IMR-90 (cell line): Measurements from ENCODE around the gene CSDE1. TPM values are rescaled to one million over a fixed set of nuclear protein-coding genes. Genes with fewer than 3 reads are reported as not detected.

ENCODE experiments used
- ATAC-seq: fragments of 200-7000 bp; cut with Tn5 transposase; 2 replicates; pipeline ENCODE4 v1.9.1; 2020; ENCODE audit warnings: low read depth, mild to moderate bottlenecking, moderate library complexity
- BruUV-seq: library from RNA; stranded (reverse); fragments of 400-500 nt; replicated peaks from 2 replicates; lab custom pipeline; 2021; lab: Mats Ljungman, UMichigan
- CTCF ChIA-PET: fragments of 300-600 bp; formaldehyde crosslinking; extraction: SDS; loops from one replicate; lab custom pipeline; 2021; ENCODE audit warnings: antibody characterized with exemption; lab: Yijun Ruan, JAX
- POLR2A ChIA-PET: fragments of 300-600 bp; sonication (Branson Sonifier 250); formaldehyde crosslinking; loops from one replicate; lab custom pipeline; 2022; ENCODE audit warnings: antibody characterized with exemption; ENCODE audit not compliant: unreplicated experiment; lab: Charles Lee
- DNase-seq: peaks from one replicate; pipeline ENCODE4 v3.0.0; 2013
- H2AFZ ChIP-seq: replicated peaks from 2 replicates; pipeline ENCODE3; 2013; ENCODE audit warnings: low read length, mild to moderate bottlenecking; ENCODE audit not compliant: poor library complexity
- H2AK5ac ChIP-seq: 2 replicates; pipeline ENCODE4 v1.6.1; 2013; ENCODE audit warnings: low read depth, low read length, inconsistent platforms
- H2AK9ac ChIP-seq: replicated peaks from 2 replicates; pipeline ENCODE3; 2013; ENCODE audit warnings: mild to moderate bottlenecking, low read depth, low read length, moderate library complexity; ENCODE audit not compliant: poor library complexity
- H2BK120ac ChIP-seq: 2 replicates; pipeline ENCODE4 v1.6.1; 2013; ENCODE audit warnings: low read depth, low read length, inconsistent platforms
- H2BK15ac ChIP-seq: 3 replicates; pipeline ENCODE4 v1.6.1; 2013; ENCODE audit warnings: low read depth, low read length, inconsistent platforms
- H2BK20ac ChIP-seq: 2 replicates; pipeline ENCODE4 v1.6.1; 2013; ENCODE audit warnings: low read depth, mild to moderate bottlenecking, inconsistent platforms, low read length, moderate library complexity
- H2BK5ac ChIP-seq: 2 replicates; pipeline ENCODE4 v1.6.1; 2013; ENCODE audit warnings: mild to moderate bottlenecking, low read depth, low read length, inconsistent platforms; ENCODE audit not compliant: poor library complexity, severe bottlenecking
- H3K14ac ChIP-seq: replicated peaks from 2 replicates; pipeline ENCODE4 v1.6.1; 2013; ENCODE audit warnings: low read depth, low read length, inconsistent platforms
- H3K18ac ChIP-seq: 2 replicates; pipeline ENCODE4 v1.6.1; 2013; ENCODE audit warnings: low read depth, low read length, control low read depth
- H3K23ac ChIP-seq: 2 replicates; pipeline ENCODE4 v1.6.1; 2013; ENCODE audit warnings: low read depth, low read length, inconsistent platforms
- H3K27ac ChIP-seq: 2 replicates; pipeline ENCODE4 v1.5.1; 2013; ENCODE audit warnings: mild to moderate bottlenecking, control low read depth, low read length; ENCODE audit not compliant: insufficient read depth
- H3K27me3 ChIP-seq: 2 replicates; pipeline ENCODE4 v1.6.1; 2013; ENCODE audit warnings: low read length; ENCODE audit not compliant: control insufficient read depth, insufficient read depth
- H3K36me3 ChIP-seq: 2 replicates; pipeline ENCODE4 v1.6.1; 2013; ENCODE audit warnings: low read length, mixed read lengths; ENCODE audit not compliant: control insufficient read depth, insufficient read depth
- H3K4ac ChIP-seq: 2 replicates; pipeline ENCODE4 v1.6.1; 2013; ENCODE audit warnings: low read depth, low read length, inconsistent platforms
- H3K4me1 ChIP-seq: 2 replicates; pipeline ENCODE4 v1.6.1; 2013; ENCODE audit warnings: low read length, mixed read lengths; ENCODE audit not compliant: control insufficient read depth, insufficient read depth
- H3K4me2 ChIP-seq: 2 replicates; pipeline ENCODE4 v1.6.1; 2013; ENCODE audit warnings: low read depth, mild to moderate bottlenecking, control low read depth, low read length, moderate library complexity
- H3K4me3 ChIP-seq: 2 replicates; pipeline ENCODE4 v1.5.1; 2013; ENCODE audit warnings: low read depth, mild to moderate bottlenecking, control low read depth, low read length, moderate library complexity; ENCODE audit not compliant: insufficient read depth
- H3K56ac ChIP-seq: 2 replicates; pipeline ENCODE4 v1.6.1; 2013; ENCODE audit warnings: low read length, inconsistent platforms; ENCODE audit not compliant: insufficient read depth; ENCODE audit errors: extremely low read depth
- H3K79me1 ChIP-seq, 2 experiments: 2 replicates each; pipeline ENCODE4 v1.6.1; 2013; ENCODE audit warnings: low read length in 2 of 2, inconsistent platforms in 1 of 2, low read depth in 1 of 2
- H3K9ac ChIP-seq: 2 replicates; pipeline ENCODE4 v1.6.1; 2013; ENCODE audit warnings: low read depth, low read length, control low read depth
- H3K9me1 ChIP-seq: 2 replicates; pipeline ENCODE4 v1.6.1; 2013; ENCODE audit warnings: low read length, inconsistent platforms; ENCODE audit not compliant: insufficient read depth
- H3K9me3 ChIP-seq: 2 replicates; pipeline ENCODE4 v1.6.1; 2013; ENCODE audit warnings: low read length; ENCODE audit not compliant: control insufficient read depth, insufficient read depth
- H4K20me1 ChIP-seq: 2 replicates; pipeline ENCODE4 v1.6.1; 2013; ENCODE audit warnings: low read length, inconsistent platforms; ENCODE audit not compliant: insufficient read depth
- H4K5ac ChIP-seq: 2 replicates; pipeline ENCODE4 v1.6.1; 2013; ENCODE audit warnings: mild to moderate bottlenecking, low read depth, low read length, control low read depth
- H4K8ac ChIP-seq, 2 experiments: 2 replicates each; pipeline ENCODE4 v1.6.1; 2013; ENCODE audit warnings: low read depth in 2 of 2, low read length in 2 of 2, control low read depth in 1 of 2, inconsistent platforms in 1 of 2
- H4K91ac ChIP-seq: 2 replicates; pipeline ENCODE4 v1.6.1; 2013; ENCODE audit warnings: low read depth, low read length, inconsistent platforms; ENCODE audit not compliant: insufficient read depth
- BHLHE40 ChIP-seq: fragments of 150-350 bp; IDR thresholded peaks from 2 replicates; pipeline ENCODE4 v1.6.1; 2016; ENCODE audit warnings: mild to moderate bottlenecking, low read depth, low read length
- CEBPB ChIP-seq: IDR thresholded peaks from 2 replicates; pipeline ENCODE4 v1.6.1; 2012; ENCODE audit warnings: low read depth, low read length, improper control_type of control experiment
- CHD1 ChIP-seq: IDR thresholded peaks from 2 replicates; pipeline ENCODE4 v1.6.1; 2012; ENCODE audit warnings: low read depth, low read length, improper control_type of control experiment
- CTCF ChIP-seq: conservative IDR thresholded peaks from 2 replicates; pipeline ENCODE4 v1.5.1; 2012; ENCODE audit warnings: mild to moderate bottlenecking, low read depth, low read length, improper control_type of control experiment
- ELK1 ChIP-seq: fragments of 150-350 bp; IDR thresholded peaks from 2 replicates; pipeline ENCODE4 v1.6.1; 2016; ENCODE audit warnings: low read depth, mild to moderate bottlenecking, low read length, moderate library complexity, borderline replicate concordance
- FOS ChIP-seq: fragments of 150-350 bp; IDR thresholded peaks from 2 replicates; pipeline ENCODE4 v1.6.1; 2016; ENCODE audit warnings: low read depth, low read length
- MAFK ChIP-seq: IDR thresholded peaks from 2 replicates; pipeline ENCODE4 v1.6.1; 2012; ENCODE audit warnings: low read depth, low read length, improper control_type of control experiment
- MAZ ChIP-seq: IDR thresholded peaks from 2 replicates; pipeline ENCODE4 v1.6.1; 2012; ENCODE audit warnings: low read depth, mild to moderate bottlenecking, low read length, improper control_type of control experiment, moderate library complexity, borderline replicate concordance
- MXI1 ChIP-seq: IDR thresholded peaks from 2 replicates; pipeline ENCODE4 v1.6.1; 2012; ENCODE audit warnings: low read depth, mild to moderate bottlenecking, low read length, moderate library complexity, borderline replicate concordance
- NFE2L2 ChIP-seq: fragments of 150-350 bp; IDR thresholded peaks from 2 replicates; pipeline ENCODE4 v1.6.1; 2016; ENCODE audit warnings: low read depth, mild to moderate bottlenecking, low read length
- POLR2A ChIP-seq: IDR thresholded peaks from 2 replicates; pipeline ENCODE4 v1.6.1; 2012; ENCODE audit warnings: mild to moderate bottlenecking, low read depth, low read length
- RAD21 ChIP-seq: IDR thresholded peaks from 2 replicates; pipeline ENCODE4 v1.6.1; 2012; ENCODE audit warnings: low read length, improper control_type of control experiment
- RCOR1 ChIP-seq: IDR thresholded peaks from 2 replicates; pipeline ENCODE4 v1.6.1; 2012; ENCODE audit warnings: mild to moderate bottlenecking, low read length, improper control_type of control experiment; ENCODE audit not compliant: insufficient replicate concordance
- RFX5 ChIP-seq: IDR thresholded peaks from 2 replicates; pipeline ENCODE4 v1.8.0; 2012; ENCODE audit warnings: low read depth, mild to moderate bottlenecking, low read length, moderate library complexity
- SMC3 ChIP-seq: fragments of 150-350 bp; IDR thresholded peaks from 2 replicates; pipeline ENCODE4 v1.6.1; 2016; ENCODE audit warnings: low read depth, mild to moderate bottlenecking, antibody characterized with exemption, low read length, moderate library complexity
- USF2 ChIP-seq: fragments of 150-350 bp; IDR thresholded peaks from 2 replicates; pipeline ENCODE4 v1.6.1; 2017; ENCODE audit warnings: mild to moderate bottlenecking, antibody characterized with exemption, low read length, low read depth
- WGBS, 2 experiments: methylation state at CpG; one replicate each; pipeline versions ENCODE4 v1.1.5 to v1.1.7; 2013; ENCODE audit warnings: missing lambda C conversion rate in 2 of 2; ENCODE audit not compliant: insufficient read length in 1 of 2; ENCODE audit errors: extremely low coverage in 2 of 2; 5-methylcytosine and 5-hydroxymethylcytosine counted together
- dilution Hi-C: fragments of 300-500 bp; cut with HindIII; formaldehyde crosslinking; loops from one replicate; pipeline ENCODE4 v1.14.3; 2018; ENCODE audit warnings: low sequenced_read_pairs; ENCODE audit not compliant: unreplicated experiment
- in situ Hi-C: fragments of 300-500 bp; cut with MboI; formaldehyde crosslinking; loops from 3 replicates; pipeline ENCODE4 v1.14.3; 2019; ENCODE audit warnings: low sequenced_read_pairs, inconsistent platforms, mixed read lengths
- intact Hi-C: fragments of 100-400 bp; cut with micrococcal nuclease; formaldehyde crosslinking; loops from 2 replicates; pipeline ENCODE4 v1.10.0; 2022
- polyA plus RNA-seq, 3 experiments: library from polyadenylated mRNA; depleted of rRNA; stranded (reverse); fragments of >200 nt; gene quantifications; 2 replicates each; pipeline ENCODE4 v1.2.3, GENCODE V29; 2012; ENCODE audit warnings: low replicate concordance in 1 of 3
- total RNA-seq: library from RNA; depleted of rRNA; stranded (reverse); fragments of >200 nt; gene quantifications from 2 replicates; pipeline ENCODE4 v1.2.3, GENCODE V29; 2012

Gene CSDE1
- total and polyA plus RNA-seq, 2 of the 4 experiments (the other 2 are of a cell fraction): 190 to 879 TPM

GRCh38 chr1:114668373-114668772, 89.4 kb downstream of the CSDE1 start:
- H2BK5ac ChIP-seq: no peak overlapping the region
- intact Hi-C loops: loop anchor here (5.0 kb wide), 1 partner anchor 51 kb away; no protein-coding TSS in a partner anchor
- H4K20me1 ChIP-seq: no peaks in the 10 kb centered on the region
- no peaks in the 10 kb centered on the region for H3K36me3 ChIP-seq
- H2AK9ac ChIP-seq: no peak overlapping the region
- H2BK20ac ChIP-seq: no peak overlapping the region
- H3K56ac ChIP-seq: no peak overlapping the region
- H3K23ac ChIP-seq: no peak overlapping the region
- dilution Hi-C loops: no loop called here
- no peak overlapping the region for H3K4me3 ChIP-seq
- no peaks in the 10 kb centered on the region for H3K4me1 ChIP-seq
- H3K9ac ChIP-seq: no peak overlapping the region
- H4K5ac ChIP-seq: no peak overlapping the region
- no peak overlapping the region for H4K91ac ChIP-seq
- no peaks in the 10 kb centered on the region for H3K79me1 ChIP-seq
- H3K14ac ChIP-seq: no peak overlapping the region
- DNase-seq (no peak), ATAC-seq (no peak)
- H3K9me3 ChIP-seq: no peaks in the 10 kb centered on the region
- 0 out of 2 replicates have a peak, but pooled peaks cover 3% of the 10 kb centered on the region for H3K9me1 ChIP-seq
- no peak overlapping the region for H3K27ac ChIP-seq
- H3K4ac ChIP-seq: no peak overlapping the region
- no peaks in the 10 kb centered on the region for H3K27me3 ChIP-seq
- H2AK5ac ChIP-seq: no peak overlapping the region
- no peak overlapping the region for H2BK120ac ChIP-seq
- H3K4me2 ChIP-seq: no peak overlapping the region
- TF ChIP-seq USF2: no peak
- no peak for TF ChIP-seq POLR2A
- TF ChIP-seq RAD21: no peak
- no peak for TF ChIP-seq BHLHE40
- TF ChIP-seq FOS: no peak
- TF ChIP-seq MXI1: no peak
- TF ChIP-seq SMC3: no peak
- no peak for TF ChIP-seq RCOR1
- no peak for TF ChIP-seq NFE2L2
- no peak for TF ChIP-seq CEBPB
- no peak for TF ChIP-seq MAZ
- TF ChIP-seq ELK1: no peak
- no peak for TF ChIP-seq RFX5
- no peak for TF ChIP-seq CHD1
- TF ChIP-seq MAFK: no peak
- no peak for TF ChIP-seq CTCF
- no TSS peak for BruUV-seq
- H3K18ac ChIP-seq: no peak overlapping the region
- in situ Hi-C loops: no loop called here
- no peak overlapping the region for H2AFZ ChIP-seq
- ChIA-PET POLR2A (no interaction called here), CTCF (interaction anchor here (0.6 to 1.0 kb wide), 2 partner anchors 46 to 48 kb away, joined by 3 to 4 read pairs; partner anchors contain the start of gene NRAS)
- WGBS, 2 experiments: 17 to 100% methylated on average over 1 to 3 of the region's 4 CpGs
- H2BK15ac ChIP-seq: no peak overlapping the region
- H4K8ac ChIP-seq: no peak overlapping the region
